Naive thymus-derived CD8-positive, alpha-beta T cell (primary cell): ENCODE data around the gene IGFBPL1. TPM values are rescaled to one million over a fixed set of nuclear protein-coding genes. Genes with fewer than 3 reads are reported as not detected.

ENCODE experiments used
- ATAC-seq, 2 donors: fragments of 150-1000 bp; cut with Tn5 transposase in 1 of 2; sonication (Bioruptor Pico), chemical (Tn5 transposase) in 1 of 2; 1 replicate in 1 of 2; 2 replicates in 1 of 2; pipeline ENCODE4 v1.10.0; 2021; ENCODE audit warnings: mild to moderate bottlenecking in 2 of 2, moderate library complexity in 2 of 2
- POLR2A ChIA-PET: fragments of 350-600 bp; sonication (Branson Sonifier 250); formaldehyde crosslinking; loops from one replicate; lab custom pipeline; 2021; ENCODE audit warnings: antibody characterized with exemption; lab: Charles Lee
- DNase-seq, 10 donors: peaks; one replicate each; pipeline versions ENCODE4 v3.0.0 to v3.0.0-alpha.2; 2020 to 2022
- H3K27ac Mint-ChIP-seq, 10 donors: one replicate each; pipeline ENCODE4 v1.8.0; 2020 to 2022; ENCODE audit warnings: mild to moderate bottlenecking in 10 of 10, mixed read lengths in 10 of 10, moderate library complexity in 4 of 10, inconsistent platforms in 1 of 10
- H3K27me3 Mint-ChIP-seq, 5 donors: one replicate each; pipeline ENCODE4 v1.8.0; 2021 to 2022; ENCODE audit warnings: mixed read lengths in 5 of 5
- H3K36me3 Mint-ChIP-seq, 3 donors: one replicate each; pipeline ENCODE4 v1.8.0; 2020 to 2022; ENCODE audit warnings: mixed read lengths in 3 of 3, mild to moderate bottlenecking in 2 of 3, inconsistent platforms in 1 of 3
- H3K4me1 Mint-ChIP-seq, 4 donors: one replicate each; pipeline ENCODE4 v1.8.0; 2021 to 2022; ENCODE audit warnings: mixed read lengths in 4 of 4
- H3K4me3 Mint-ChIP-seq, 10 donors: one replicate each; pipeline ENCODE4 v1.8.0; 2020 to 2022; ENCODE audit warnings: mild to moderate bottlenecking in 10 of 10, mixed read lengths in 10 of 10, moderate library complexity in 6 of 10, inconsistent platforms in 1 of 10
- H3K9me3 Mint-ChIP-seq, 9 donors: one replicate each; pipeline ENCODE4 v1.8.0; 2020 to 2022; ENCODE audit warnings: mixed read lengths in 9 of 9, mild to moderate bottlenecking in 3 of 9, inconsistent platforms in 1 of 9, moderate library complexity in 1 of 9
- polyA plus RNA-seq, 3 donors: library from polyadenylated mRNA; unstranded; fragments of 300-500 nt; fragmentation: Illumina TruSeq; gene quantifications; one replicate each; pipeline ENCODE4 v1.2.3, GENCODE V29; 2021
- total RNA-seq, 8 experiments: library from RNA in 2 of 8; stranded (reverse) in 2 of 8; gene quantifications; one replicate each; pipeline ENCODE4 v1.2.3 and lab custom pipeline; 2021 to 2026

IGFBPL1 gene
- total and polyA plus RNA-seq, 5 experiments from 2014 or later, result not detected

DNA sequence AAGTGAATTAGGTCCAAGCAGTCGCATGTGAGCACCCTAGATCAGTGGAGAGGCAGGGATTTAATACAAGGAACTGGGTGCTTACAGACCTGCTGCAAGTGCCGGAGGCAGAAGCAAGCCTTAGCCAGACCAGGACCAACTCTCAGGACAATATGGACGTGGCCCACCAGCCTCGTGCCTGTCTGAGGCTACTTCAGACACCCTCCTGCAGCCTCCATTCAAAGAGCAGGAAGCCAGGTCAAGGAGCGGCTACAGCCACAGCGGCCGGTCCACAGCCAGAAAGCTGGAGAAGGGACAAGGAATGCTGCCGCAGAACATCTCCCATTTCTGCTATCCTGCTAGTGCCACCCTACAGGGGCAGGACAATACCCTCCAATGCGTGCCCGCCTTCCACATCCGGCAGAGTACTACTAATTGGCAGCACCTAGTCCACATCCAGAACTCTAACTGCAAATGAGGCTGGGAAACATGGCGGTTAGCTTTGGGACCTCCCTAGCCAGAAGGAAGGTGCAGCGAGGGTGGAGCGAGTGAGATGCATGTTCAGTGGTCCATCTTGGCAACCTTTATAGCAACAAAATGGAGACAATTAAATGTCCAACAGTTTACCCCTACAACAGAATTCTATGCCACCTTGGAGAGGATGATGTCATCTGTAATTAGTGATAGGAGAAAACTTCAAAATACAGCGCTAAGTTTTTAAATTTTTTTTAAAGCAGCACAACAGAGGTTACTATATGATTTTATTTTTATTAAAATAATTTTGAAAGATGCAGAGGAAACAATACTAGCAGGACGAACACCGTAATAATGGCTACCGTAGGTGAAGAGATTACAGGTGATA, 32.8 kb downstream of the IGFBPL1 start:
- POLR2A ChIA-PET, result no interaction called here
- DNase-seq (no peak), ATAC-seq (no peak)
- Mint-ChIP-seq H3K4me3 (peak overlapping the region; percentile 84 to 97 (median 90)), H3K9me3 (peaks cover 0 to 8% (median under 1%) of the 10 kb centered on the region in 9 donors), H3K36me3 (peaks cover 6 to 15% (median 14%) of the 10 kb centered on the region in 3 donors), H3K27ac (peak overlapping the region in 7 of 10 donors; percentile 18 to 92 (median 51)), H3K27me3 (peaks cover 0 to 8% (median 3%) of the 10 kb centered on the region in 5 donors), H3K4me1 (peaks cover 15 to 25% (median 18%) of the 10 kb centered on the region in 4 donors)

DNA sequence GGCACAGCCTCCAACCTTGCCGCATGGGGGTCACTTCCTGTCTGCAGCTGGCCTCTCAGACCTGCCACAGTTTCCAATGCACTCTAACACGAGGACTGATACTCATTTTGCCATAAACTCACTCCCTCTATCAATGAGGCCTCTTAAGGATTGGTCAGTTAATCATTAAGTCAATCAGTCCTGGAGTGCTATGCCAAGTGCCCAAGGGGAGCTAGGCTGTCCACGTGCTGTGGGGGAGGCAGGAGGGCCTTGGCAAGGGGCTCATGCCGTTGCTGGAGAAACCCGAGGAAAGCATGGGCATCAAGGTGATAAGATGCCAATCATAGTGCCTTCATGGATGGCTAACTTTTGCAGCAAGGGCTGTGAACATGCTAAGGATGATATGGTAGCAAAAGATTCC, 33.4 kb downstream of the IGFBPL1 start:
- peak overlapping the region in 9 of 10 donors; percentile 39 to 95 (median 55) for H3K4me3 Mint-ChIP-seq
- H3K36me3 Mint-ChIP-seq, result peaks cover 4 to 9% (median 9%) of the 10 kb centered on the region in 3 donors
- POLR2A ChIA-PET, result no interaction called here
- DNase-seq, result no peak
- ATAC-seq, result no peak
- H3K4me1 Mint-ChIP-seq, result peaks cover 15 to 25% (median 18%) of the 10 kb centered on the region in 4 donors
- peaks cover 0 to 8% (median 3%) of the 10 kb centered on the region in 5 donors for H3K27me3 Mint-ChIP-seq
- H3K27ac Mint-ChIP-seq, result peak overlapping the region in 1 of 10 donors; percentile 89
- peaks cover 0 to 6% (median 0%) of the 10 kb centered on the region in 9 donors for H3K9me3 Mint-ChIP-seq

DNA sequence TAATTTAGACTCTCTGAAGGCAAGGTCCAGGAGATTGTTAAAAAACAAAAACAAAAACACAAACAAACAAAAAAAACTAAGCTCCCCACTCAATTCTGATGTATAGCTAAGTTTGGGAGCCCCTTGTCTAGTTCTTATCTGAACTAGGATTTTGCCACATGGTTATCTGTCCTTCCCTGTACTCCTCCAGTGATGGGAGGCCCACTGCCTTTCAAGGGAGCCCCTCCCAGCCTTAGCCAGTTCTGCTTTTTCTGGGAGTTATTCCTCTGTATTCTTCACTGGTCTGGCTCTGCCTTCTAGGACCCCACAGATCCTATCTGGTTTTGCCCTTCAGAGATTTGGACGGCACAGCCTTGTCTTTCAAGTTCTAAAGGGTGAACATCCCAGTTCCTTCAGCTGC, 33.8 kb downstream of the IGFBPL1 start:
- ATAC-seq (no peak), DNase-seq (no peak)
- Mint-ChIP-seq H3K27me3 (peaks cover 0 to 8% (median 3%) of the 10 kb centered on the region in 5 donors), H3K9me3 (peaks cover 0 to 6% (median under 1%) of the 10 kb centered on the region in 9 donors), H3K4me3 (peak overlapping the region in 3 of 10 donors; percentile 12 to 46 (median 20)), H3K4me1 (peaks cover 15 to 25% (median 18%) of the 10 kb centered on the region in 4 donors), H3K36me3 (peaks cover 4 to 6% (median 5%) of the 10 kb centered on the region in 3 donors), H3K27ac (no peak overlapping the region)
- POLR2A ChIA-PET, result no interaction called here

DNA sequence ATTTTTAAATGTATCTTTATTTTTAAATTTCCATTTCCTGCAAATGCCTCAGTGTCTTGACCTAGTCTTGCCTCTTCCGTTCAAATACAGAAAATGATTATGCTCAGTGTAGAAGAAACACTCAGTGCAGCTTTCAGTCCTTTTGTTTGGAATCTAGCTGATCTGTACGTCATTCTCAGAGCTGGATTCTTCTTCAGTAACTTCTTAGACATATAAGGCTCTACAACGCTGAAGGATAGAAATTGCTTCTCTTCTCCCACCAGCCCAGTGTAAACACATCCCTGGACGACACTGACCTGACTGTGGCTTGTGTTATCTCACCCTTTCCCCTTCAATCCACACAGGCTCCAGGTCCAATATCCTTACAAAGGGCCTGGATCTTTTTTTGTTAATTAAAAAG, 34.9 kb downstream of the IGFBPL1 start:
- no peaks in the 10 kb centered on the region for H3K36me3 Mint-ChIP-seq

DNA sequence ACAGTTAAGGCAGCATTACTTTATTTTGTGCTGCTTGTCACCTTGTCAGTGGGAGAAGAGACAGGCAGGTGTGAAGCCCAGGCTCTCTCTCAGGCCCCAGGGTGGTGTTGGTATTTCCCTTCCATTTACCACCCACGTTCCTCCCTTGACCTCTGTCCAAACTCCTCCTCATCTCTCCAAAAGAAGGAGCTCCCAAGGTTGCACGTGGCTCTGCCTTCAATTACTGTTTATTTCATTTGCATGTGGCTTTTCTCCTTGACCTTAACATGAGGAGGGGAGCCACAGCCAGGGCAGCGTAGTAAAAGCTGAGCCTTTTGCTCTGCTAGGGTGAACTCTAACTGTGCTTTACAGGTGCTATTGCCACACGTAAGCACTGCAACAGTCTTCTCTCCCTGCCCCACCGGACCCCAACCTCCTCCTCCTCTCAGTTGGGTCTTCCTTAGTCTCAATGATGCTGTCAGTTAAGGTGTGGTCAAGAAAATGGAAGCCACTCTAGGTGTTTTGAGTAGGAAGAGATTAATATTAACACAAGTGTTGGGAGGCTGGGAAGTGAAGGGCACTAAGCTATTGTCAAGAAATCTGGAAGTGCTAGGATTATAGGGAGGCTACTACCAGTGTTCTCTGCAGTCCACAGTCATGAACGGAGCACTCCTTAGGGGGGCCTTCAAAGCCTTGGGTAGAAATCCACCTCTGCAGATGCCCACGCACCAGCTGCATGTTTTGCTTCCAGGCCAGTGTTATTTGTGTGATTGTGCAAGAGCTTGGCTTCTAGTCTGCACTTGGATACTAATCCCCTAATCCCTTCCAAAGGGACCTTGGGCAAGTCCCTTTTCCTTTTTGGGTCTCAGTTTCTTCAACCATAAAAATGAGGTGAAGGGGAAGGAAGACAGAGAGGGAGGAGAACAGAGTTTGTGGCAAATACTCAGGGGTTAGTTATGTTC, 35.7 kb downstream of the IGFBPL1 start:
- DNase-seq, result no peak
- POLR2A ChIA-PET, result no interaction called here

More for the DNA sequence above, 34.9 kb downstream of the IGFBPL1 start:
- peaks cover 0 to 15% (median 8%) of the 10 kb centered on the region in 5 donors for H3K27me3 Mint-ChIP-seq
- no peak for ATAC-seq
- peaks cover 0 to 11% (median 0%) of the 10 kb centered on the region in 9 donors for H3K9me3 Mint-ChIP-seq
- H3K4me1 Mint-ChIP-seq, result peaks cover 13 to 20% (median 17%) of the 10 kb centered on the region in 4 donors
- POLR2A ChIA-PET, result no interaction called here
- no peak overlapping the region for H3K4me3 Mint-ChIP-seq
- no peak for DNase-seq
- no peak overlapping the region for H3K27ac Mint-ChIP-seq

DNA sequence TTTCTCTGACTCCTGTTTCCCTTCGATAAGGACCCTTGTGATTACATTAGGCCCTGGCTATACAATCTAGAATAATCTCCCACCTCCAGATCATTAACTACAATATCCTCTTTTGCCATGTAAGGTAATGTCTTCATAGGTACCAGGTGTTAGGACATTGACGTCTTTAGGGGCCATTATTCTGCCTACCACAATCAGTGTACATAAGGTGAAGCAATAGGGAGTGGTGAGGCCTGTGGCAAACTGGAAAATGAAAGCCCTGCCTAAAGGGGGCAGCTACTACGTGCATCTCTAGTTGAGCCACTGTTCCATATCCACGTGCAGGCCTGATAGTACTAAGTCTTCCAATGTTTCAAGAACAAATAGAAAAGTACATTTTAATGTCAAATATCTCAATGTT, 36.5 kb downstream of the IGFBPL1 start:
- H3K4me1 Mint-ChIP-seq, result peaks cover 2 to 7% (median 4%) of the 10 kb centered on the region in 4 donors
- peaks cover 0 to 11% (median 0%) of the 10 kb centered on the region in 9 donors for H3K9me3 Mint-ChIP-seq
- H3K36me3 Mint-ChIP-seq, result no peaks in the 10 kb centered on the region
- no peak overlapping the region for H3K27ac Mint-ChIP-seq
- POLR2A ChIA-PET, result no interaction called here
- peaks cover 0 to 15% (median 8%) of the 10 kb centered on the region in 5 donors for H3K27me3 Mint-ChIP-seq
- no peak for DNase-seq
- no peak overlapping the region for H3K4me3 Mint-ChIP-seq
- no peak for ATAC-seq

More for the DNA sequence above, 35.7 kb downstream of the IGFBPL1 start:
- Mint-ChIP-seq H3K4me1 (peaks cover 10 to 15% (median 12%) of the 10 kb centered on the region in 4 donors), H3K4me3 (no peak overlapping the region), H3K9me3 (peaks cover 0 to 11% (median 0%) of the 10 kb centered on the region in 9 donors), H3K27me3 (peaks cover 0 to 15% (median 8%) of the 10 kb centered on the region in 5 donors), H3K27ac (peak overlapping the region in 1 of 10 donors; percentile 19), H3K36me3 (no peaks in the 10 kb centered on the region)
- no peak for ATAC-seq

DNA sequence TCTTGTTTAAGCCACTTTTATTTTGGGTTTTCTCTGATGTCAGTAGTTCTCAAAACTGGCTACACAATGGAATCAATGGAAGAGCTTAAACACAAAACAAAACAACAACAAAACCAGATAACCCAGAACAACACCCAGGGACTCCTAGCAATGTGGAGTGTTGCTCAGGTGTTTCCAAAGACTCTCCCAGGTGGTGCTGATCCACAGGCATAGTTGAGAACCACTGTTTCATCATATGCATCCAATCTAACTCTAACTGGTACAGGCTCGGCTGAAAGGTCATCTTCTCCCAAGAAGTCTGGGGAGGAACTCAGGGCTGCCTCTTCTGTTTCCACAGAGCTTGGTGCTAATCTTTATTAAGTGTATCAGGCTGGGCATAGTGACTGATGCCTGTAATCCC, 37.2 kb downstream of the IGFBPL1 start:
- Mint-ChIP-seq H3K4me1 (peaks cover under 1 to 3% (median 2%) of the 10 kb centered on the region in 4 donors), H3K4me3 (no peak overlapping the region), H3K36me3 (no peaks in the 10 kb centered on the region), H3K27ac (no peak overlapping the region), H3K9me3 (peaks cover 0 to 11% (median 0%) of the 10 kb centered on the region in 9 donors), H3K27me3 (peaks cover 0 to 15% (median 8%) of the 10 kb centered on the region in 5 donors)
- DNase-seq (no peak), ATAC-seq (no peak)
- POLR2A ChIA-PET, result no interaction called here

DNA sequence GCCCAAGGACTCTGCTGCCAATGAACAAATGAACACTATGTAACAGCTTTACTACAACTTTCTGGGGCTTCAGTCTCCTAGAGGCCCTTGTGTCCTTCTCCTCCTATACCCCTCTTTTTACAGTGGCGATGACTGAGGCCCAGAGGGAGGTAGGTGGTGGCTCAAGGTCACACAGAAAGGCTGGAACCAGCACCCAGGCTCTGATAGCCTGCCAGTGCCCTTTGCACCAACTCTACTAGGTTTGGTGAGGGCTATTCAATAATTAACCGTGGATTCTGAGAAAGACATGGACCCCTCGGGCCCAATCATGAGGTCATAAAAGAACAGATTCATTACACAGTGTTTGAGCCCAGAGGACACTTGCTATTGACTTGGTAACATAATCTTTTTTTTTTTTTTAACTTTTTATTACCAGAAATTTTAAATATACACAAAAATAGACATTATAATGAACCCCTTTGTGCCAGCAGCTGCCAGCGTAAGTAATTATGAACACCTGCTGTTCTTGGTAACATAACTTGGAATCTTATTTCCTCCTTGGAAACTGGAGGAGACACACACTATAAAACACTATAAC, 37.8 kb downstream of the IGFBPL1 start:
- DNase-seq, result no peak
- H3K36me3 Mint-ChIP-seq, result no peaks in the 10 kb centered on the region
- H3K9me3 Mint-ChIP-seq, result peaks cover 0 to 11% (median 0%) of the 10 kb centered on the region in 9 donors
- H3K4me3 Mint-ChIP-seq, result no peak overlapping the region
- peaks cover 0 to 2% (median 0%) of the 10 kb centered on the region in 4 donors for H3K4me1 Mint-ChIP-seq
- POLR2A ChIA-PET, result no interaction called here
- H3K27me3 Mint-ChIP-seq, result peaks cover 0 to 15% (median 8%) of the 10 kb centered on the region in 5 donors
- no peak overlapping the region for H3K27ac Mint-ChIP-seq
- ATAC-seq, result no peak

DNA sequence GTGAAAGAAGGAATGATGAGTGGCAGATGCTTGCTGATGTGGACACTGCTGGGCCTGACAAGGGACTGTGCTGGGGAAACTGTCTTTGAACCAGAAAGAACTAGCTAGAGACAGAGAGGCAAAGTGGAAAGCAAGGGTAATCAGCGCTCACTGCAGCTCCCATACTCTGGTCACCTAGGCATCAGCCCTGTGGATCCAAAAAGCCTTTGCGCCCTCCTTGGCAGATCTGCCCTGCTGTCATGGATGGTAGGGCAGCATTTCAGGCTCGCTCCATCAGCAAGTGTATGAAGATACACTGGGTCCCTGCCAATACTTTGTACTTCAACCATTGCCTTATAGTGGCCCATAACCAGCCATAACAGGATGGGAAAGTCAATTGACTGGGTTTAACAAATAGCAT, 38.4 kb downstream of the IGFBPL1 start:
- DNase-seq (no peak), ATAC-seq (no peak)
- no peaks in the 10 kb centered on the region for H3K4me1 Mint-ChIP-seq
- no peaks in the 10 kb centered on the region for H3K36me3 Mint-ChIP-seq
- H3K9me3 Mint-ChIP-seq, result peaks cover 0 to 11% (median 0%) of the 10 kb centered on the region in 9 donors
- no peak overlapping the region for H3K4me3 Mint-ChIP-seq
- no peak overlapping the region for H3K27ac Mint-ChIP-seq
- H3K27me3 Mint-ChIP-seq, result peaks cover 0 to 13% (median 6%) of the 10 kb centered on the region in 5 donors
- POLR2A ChIA-PET, result no interaction called here

DNA sequence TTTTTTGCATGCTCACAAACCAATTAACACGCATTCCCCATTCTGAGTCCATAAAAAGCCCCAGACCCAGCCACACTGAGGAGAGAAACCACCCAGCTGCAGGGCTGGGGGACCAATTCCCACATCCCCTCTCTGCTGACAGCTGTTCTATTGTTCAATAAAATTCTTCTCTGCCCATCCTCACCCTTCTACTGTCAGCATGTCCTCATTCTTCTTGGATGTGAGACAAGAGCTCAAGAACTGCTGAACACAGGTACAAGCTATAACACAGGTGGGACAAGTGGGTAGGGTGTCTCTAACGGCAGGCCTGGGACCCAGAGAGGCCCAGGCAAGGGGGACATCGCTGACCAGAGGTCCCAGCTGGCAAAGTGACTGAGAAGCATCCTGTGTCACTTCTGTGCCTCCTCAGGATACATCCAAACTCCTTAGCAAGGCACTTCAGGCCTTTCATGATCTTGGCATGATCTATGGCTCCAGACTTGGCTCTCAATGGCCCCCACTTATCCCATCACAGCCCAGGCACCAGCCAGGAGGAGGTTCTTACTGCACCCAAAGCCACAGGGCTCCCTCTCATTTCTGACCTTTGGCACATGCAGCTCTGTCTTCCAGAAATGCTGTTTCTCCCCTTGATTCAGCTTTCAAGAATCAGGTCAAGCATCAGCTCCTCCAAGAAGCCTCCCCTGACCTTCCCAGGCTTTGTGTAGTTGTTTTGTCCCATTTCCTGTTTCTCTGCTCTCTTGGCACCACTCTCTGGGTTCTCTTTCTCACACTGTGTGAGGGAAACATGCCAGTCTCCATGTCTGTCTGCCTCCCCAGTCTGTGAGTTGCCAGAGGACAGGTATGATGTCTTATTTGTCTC, 39.0 kb downstream of the IGFBPL1 start:
- peaks cover 0 to 11% (median 3%) of the 10 kb centered on the region in 5 donors for H3K27me3 Mint-ChIP-seq
- no peaks in the 10 kb centered on the region for H3K4me1 Mint-ChIP-seq
- POLR2A ChIA-PET, result no interaction called here
- ATAC-seq (no peak), DNase-seq (no peak)
- H3K9me3 Mint-ChIP-seq, result peaks cover 0 to 11% (median 0%) of the 10 kb centered on the region in 9 donors
- no peaks in the 10 kb centered on the region for H3K36me3 Mint-ChIP-seq
- H3K27ac Mint-ChIP-seq, result peak overlapping the region in 1 of 10 donors; percentile 4
- no peak overlapping the region for H3K4me3 Mint-ChIP-seq

DNA sequence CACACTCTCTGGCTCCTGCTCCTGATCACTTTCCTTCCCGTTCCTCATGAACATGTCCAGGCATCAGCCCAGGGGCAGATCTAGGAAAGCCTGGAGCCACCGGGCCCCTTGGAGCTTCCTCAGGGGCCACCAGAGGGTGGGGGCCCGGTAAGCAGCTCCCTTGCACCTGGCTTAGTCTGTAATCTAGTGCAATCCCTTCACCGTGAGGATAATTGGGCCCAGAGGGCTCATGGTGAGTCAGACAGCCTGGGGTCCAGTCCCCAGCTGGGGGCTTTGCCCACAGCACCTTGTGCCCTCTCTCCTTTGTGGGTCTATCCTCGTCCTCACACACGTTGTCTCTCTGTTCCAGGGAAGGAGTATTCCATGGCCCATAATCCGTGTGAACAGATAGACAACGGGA, 42.1 kb downstream of the IGFBPL1 start:
- no peak overlapping the region for H3K27ac Mint-ChIP-seq
- no peak overlapping the region for H3K4me3 Mint-ChIP-seq
- POLR2A ChIA-PET, result no interaction called here
- DNase-seq, result no peak
- no peak for ATAC-seq
- peaks cover 0 to 11% (median 0%) of the 10 kb centered on the region in 9 donors for H3K9me3 Mint-ChIP-seq
- no peaks in the 10 kb centered on the region for H3K4me1 Mint-ChIP-seq
- peaks cover 0 to 11% (median 3%) of the 10 kb centered on the region in 5 donors for H3K27me3 Mint-ChIP-seq
- H3K36me3 Mint-ChIP-seq, result no peaks in the 10 kb centered on the region
